H9 (cell line): ENCODE results near the gene PNMA8C. TPM values are rescaled to one million over a fixed set of nuclear protein-coding genes. Genes with fewer than 3 reads are reported as not detected.

Source experiments
- DNase-seq: peaks from one replicate; pipeline ENCODE4 v3.0.0-alpha.2; 2017
- H2AFZ ChIP-seq: one replicate; pipeline ENCODE4 v1.6.1; 2013; ENCODE audit warnings: mild to moderate bottlenecking, low read length, control low read depth, moderate library complexity
- H2AK5ac ChIP-seq: 2 replicates; pipeline ENCODE4 v1.6.1; 2013; ENCODE audit warnings: low read length, control low read depth, mixed read lengths; ENCODE audit not compliant: insufficient read length
- H2BK120ac ChIP-seq: one replicate; pipeline ENCODE4 v1.6.1; 2013; ENCODE audit warnings: low read depth, mild to moderate bottlenecking, low read length, control low read depth, inconsistent platforms; ENCODE audit not compliant: poor library complexity, severe bottlenecking
- H2BK12ac ChIP-seq: 2 replicates; pipeline ENCODE4 v1.6.1; 2013; ENCODE audit warnings: low read length, control low read depth, mixed read lengths, low read depth; ENCODE audit not compliant: insufficient read length
- H2BK15ac ChIP-seq: 2 replicates; pipeline ENCODE4 v1.6.1; 2013; ENCODE audit warnings: low read depth, low read length, control low read depth
- H2BK20ac ChIP-seq: one replicate; pipeline ENCODE4 v1.6.1; 2013; ENCODE audit warnings: low read depth, mild to moderate bottlenecking, low read length, control low read depth, inconsistent platforms; ENCODE audit not compliant: poor library complexity, severe bottlenecking
- H2BK5ac ChIP-seq: 2 replicates; pipeline ENCODE4 v1.6.1; 2013; ENCODE audit warnings: low read length, control low read depth, mixed read lengths; ENCODE audit not compliant: insufficient read length
- H3K14ac ChIP-seq: 2 replicates; pipeline ENCODE4 v1.6.1; 2013; ENCODE audit warnings: low read length, control low read depth; ENCODE audit not compliant: insufficient read depth
- H3K18ac ChIP-seq: 2 replicates; pipeline ENCODE4 v1.6.1; 2013; ENCODE audit warnings: low read depth, mild to moderate bottlenecking, mixed read lengths, low read length, control low read depth; ENCODE audit not compliant: insufficient read length
- H3K23ac ChIP-seq: 2 replicates; pipeline ENCODE4 v1.6.1; 2013; ENCODE audit warnings: low read length, control low read depth, mixed read lengths, low read depth; ENCODE audit not compliant: insufficient read length
- H3K23me2 ChIP-seq: 2 replicates; pipeline ENCODE4 v1.6.1; 2013; ENCODE audit warnings: low read depth, mild to moderate bottlenecking, mixed read lengths, low read length, control low read depth; ENCODE audit not compliant: insufficient read length, poor library complexity, severe bottlenecking
- H3K27ac ChIP-seq: 2 replicates; pipeline ENCODE4 v1.5.1; 2013; ENCODE audit warnings: low read length, control low read depth, mixed read lengths, low read depth; ENCODE audit not compliant: insufficient read length
- H3K27me3 ChIP-seq: 2 replicates; pipeline ENCODE4 v1.6.1; 2013; ENCODE audit warnings: low read length, control low read depth, inconsistent platforms; ENCODE audit not compliant: insufficient read depth
- H3K4ac ChIP-seq: 2 replicates; pipeline ENCODE4 v1.6.1; 2013; ENCODE audit warnings: low read depth, mild to moderate bottlenecking, control low read depth, inconsistent platforms, low read length, moderate library complexity
- H3K4me1 ChIP-seq: 2 replicates; pipeline ENCODE4 v1.6.1; 2013; ENCODE audit warnings: low read length, control low read depth, inconsistent platforms; ENCODE audit not compliant: insufficient read depth
- H3K4me2 ChIP-seq: 2 replicates; pipeline ENCODE4 v1.6.1; 2013; ENCODE audit warnings: low read length, control low read depth, mixed read lengths; ENCODE audit not compliant: insufficient read length, insufficient read depth
- H3K56ac ChIP-seq: 2 replicates; pipeline ENCODE4 v1.6.1; 2013; ENCODE audit warnings: low read depth, mild to moderate bottlenecking, mixed read lengths, low read length, control low read depth; ENCODE audit not compliant: insufficient read length
- H3K79me1 ChIP-seq: 2 replicates; pipeline ENCODE4 v1.6.1; 2013; ENCODE audit warnings: low read depth, mild to moderate bottlenecking, moderate library complexity, low read length, control low read depth, inconsistent platforms; ENCODE audit not compliant: insufficient read depth, poor library complexity, severe bottlenecking
- H3K79me2 ChIP-seq: 2 replicates; pipeline ENCODE4 v1.6.1; 2013; ENCODE audit warnings: low read length, control low read depth, inconsistent platforms; ENCODE audit not compliant: insufficient read depth
- H3K9ac ChIP-seq: 2 replicates; pipeline ENCODE4 v1.6.1; 2013; ENCODE audit warnings: low read length, control low read depth, mixed read lengths; ENCODE audit not compliant: insufficient read length; ENCODE audit errors: extremely low read depth
- H3K9me3 ChIP-seq: one replicate; pipeline ENCODE4 v1.6.1; 2013; ENCODE audit warnings: low read depth, low read length, inconsistent platforms; ENCODE audit not compliant: control insufficient read depth
- H3T11ph ChIP-seq: one replicate; pipeline ENCODE4 v1.6.1; 2013; ENCODE audit warnings: mild to moderate bottlenecking, low read length, control low read depth, inconsistent platforms
- H4K20me1 ChIP-seq: one replicate; pipeline ENCODE4 v1.6.1; 2013; ENCODE audit not compliant: control insufficient read depth, insufficient read length, insufficient read depth
- H4K5ac ChIP-seq: 2 replicates; pipeline ENCODE4 v1.6.1; 2013; ENCODE audit warnings: low read depth, mild to moderate bottlenecking, mixed read lengths, low read length, control low read depth; ENCODE audit not compliant: insufficient read length
- H4K8ac ChIP-seq: replicated peaks from 2 replicates; pipeline ENCODE4 v1.6.1; 2013; ENCODE audit warnings: low read length, control low read depth, mixed read lengths, low read depth; ENCODE audit not compliant: insufficient read length
- H4K91ac ChIP-seq: 2 replicates; pipeline ENCODE4 v1.6.1; 2013; ENCODE audit warnings: low read depth, mild to moderate bottlenecking, moderate library complexity, mixed read lengths, low read length, control low read depth; ENCODE audit not compliant: insufficient read length
- H3K27ac Mint-ChIP-seq, 3 experiments: 2 replicates in 2 of 3; 3 replicates in 1 of 3; pipeline ENCODE4 v1.8.0; 2020 to 2021; ENCODE audit warnings: mixed read lengths in 3 of 3, mild to moderate bottlenecking in 1 of 3, moderate library complexity in 1 of 3
- H3K27me3 Mint-ChIP-seq: 2 replicates; pipeline ENCODE4 v1.8.0; 2021; ENCODE audit warnings: low read depth, mild to moderate bottlenecking, moderate library complexity, mixed read lengths
- H3K36me3 Mint-ChIP-seq, 3 experiments: 2 replicates in 2 of 3; 3 replicates in 1 of 3; pipeline ENCODE4 v1.8.0; 2020 to 2021; ENCODE audit warnings: low read depth in 3 of 3, mixed read lengths in 3 of 3; ENCODE audit not compliant: insufficient read depth in 1 of 3
- H3K4me1 Mint-ChIP-seq, 2 experiments: 2 replicates each; pipeline ENCODE4 v1.8.0; 2020; ENCODE audit warnings: mixed read lengths in 2 of 2
- H3K4me3 Mint-ChIP-seq, 2 experiments: 2 replicates in 1 of 2; 3 replicates in 1 of 2; pipeline ENCODE4 v1.8.0; 2020 to 2021; ENCODE audit warnings: mild to moderate bottlenecking in 2 of 2, mixed read lengths in 2 of 2, moderate library complexity in 1 of 2
- H3K9me3 Mint-ChIP-seq, 2 experiments: 2 replicates in 1 of 2; 3 replicates in 1 of 2; pipeline ENCODE4 v1.8.0; 2020; ENCODE audit warnings: mild to moderate bottlenecking in 2 of 2, mixed read lengths in 2 of 2, moderate library complexity in 1 of 2
- CTCF ChIP-seq: fragments of 200-600 bp; sonication (generic); conservative IDR thresholded peaks from 3 replicates; pipeline ENCODE4 v1.8.0; 2021; ENCODE audit warnings: antibody characterized with exemption, mild to moderate bottlenecking
- WGBS: extraction: QIAGEN DNeasy Blood & Tissue Kit; methylation state at CpG from one replicate; pipeline ENCODE4 v1.1.7; 2013; ENCODE audit warnings: missing lambda C conversion rate, low lambda C conversion rate, mixed read lengths; ENCODE audit not compliant: insufficient read length; ENCODE audit errors: extremely low coverage; 5-methylcytosine and 5-hydroxymethylcytosine counted together
- total RNA-seq: library from RNA; stranded (reverse); gene quantifications from 2 replicates; pipeline ENCODE4 v1.2.1, GENCODE V29; 2021

The PNMA8C gene
- total RNA-seq, 1 experiment from 2014 or later = 1.8 TPM

- H4K8ac ChIP-seq = no peak overlapping the region
- H2BK120ac ChIP-seq = no peak overlapping the region
- WGBS = no CpG with 5 or more reads among the region's 3 CpGs
- H3K4me2 ChIP-seq = no peak overlapping the region
- H3K23me2 ChIP-seq = no peaks in the 10 kb centered on the region
- TF ChIP-seq CTCF = no peak
- H2BK20ac ChIP-seq = no peak overlapping the region
- no peak overlapping the region for H4K5ac ChIP-seq
- H3K9me3 ChIP-seq = no peaks in the 10 kb centered on the region
- no peak overlapping the region for H3K27ac Mint-ChIP-seq
- no peaks in the 10 kb centered on the region for H3K36me3 Mint-ChIP-seq
- no peaks in the 10 kb centered on the region for H3K79me1 ChIP-seq
- no peak overlapping the region for H2BK5ac ChIP-seq
- H3K4me3 Mint-ChIP-seq = no peak overlapping the region
- no peak overlapping the region for H4K91ac ChIP-seq
- no peak overlapping the region for H3K18ac ChIP-seq
- H3K4me1 Mint-ChIP-seq = no peaks in the 10 kb centered on the region
- H3K4me1 ChIP-seq = no peaks in the 10 kb centered on the region
- H4K20me1 ChIP-seq = no peaks in the 10 kb centered on the region
- H2BK15ac ChIP-seq = no peak overlapping the region
- DNase-seq = no peak
- H2AK5ac ChIP-seq = no peak overlapping the region
- H3T11ph ChIP-seq = no peak overlapping the region
- no peak overlapping the region for H2BK12ac ChIP-seq
- H3K27me3 ChIP-seq = no peaks in the 10 kb centered on the region
- no peak overlapping the region for H3K14ac ChIP-seq
- H3K27ac ChIP-seq = no peak overlapping the region
- no peak overlapping the region for H3K56ac ChIP-seq
- no peaks in the 10 kb centered on the region for H3K79me2 ChIP-seq
- H3K9me3 Mint-ChIP-seq = peaks cover 5 to 7% of the 10 kb centered on the region in 2 experiments; a peak in 3 of 5 replicates
- no peak overlapping the region for H3K9ac ChIP-seq
- peaks cover 3% of the 10 kb centered on the region; the same call in 1 of the 2 replicates for H3K27me3 Mint-ChIP-seq
- no peak overlapping the region for H3K4ac ChIP-seq
- H2AFZ ChIP-seq = no peak overlapping the region
- no peak overlapping the region for H3K23ac ChIP-seq
Observed at GRCh38 chr19:46447006-46447405, 18.3 kb upstream of the PNMA8C start.
